H7 (cell line): ENCODE results near the gene LTO1. TPM values are rescaled to one million over a fixed set of nuclear protein-coding genes. Genes with fewer than 3 reads are reported as not detected.
A peak's percentile ranks its signal among the peaks of the same experiment; 100 is the strongest.

Experiments used
- DNase-seq: peaks from one replicate; pipeline ENCODE4 v3.0.0; 2012
- H3K27me3 ChIP-seq: 2 replicates; pipeline ENCODE4 v1.6.0; 2011; ENCODE audit warnings: mild to moderate bottlenecking, low read length; ENCODE audit not compliant: control insufficient read depth, insufficient read depth
- H3K36me3 ChIP-seq: replicated peaks from 2 replicates; pipeline ENCODE4 v1.5.1; 2011; ENCODE audit warnings: low read length; ENCODE audit not compliant: control insufficient read depth, insufficient read depth
- H3K4me3 ChIP-seq: 2 replicates; pipeline ENCODE4 v1.5.1; 2011; ENCODE audit warnings: low read depth, mild to moderate bottlenecking, control low read depth, low read length, moderate library complexity; ENCODE audit not compliant: insufficient read depth
- total RNA-seq: library from RNA; depleted of rRNA; stranded (reverse); fragments of >200 nt; shearing (Covaris generic); gene quantifications from 2 replicates; pipeline ENCODE4 v1.2.3, GENCODE V29; 2014

LTO1 gene
- total RNA-seq, 1 experiment from 2014 or later, result 12.3 TPM

DNA sequence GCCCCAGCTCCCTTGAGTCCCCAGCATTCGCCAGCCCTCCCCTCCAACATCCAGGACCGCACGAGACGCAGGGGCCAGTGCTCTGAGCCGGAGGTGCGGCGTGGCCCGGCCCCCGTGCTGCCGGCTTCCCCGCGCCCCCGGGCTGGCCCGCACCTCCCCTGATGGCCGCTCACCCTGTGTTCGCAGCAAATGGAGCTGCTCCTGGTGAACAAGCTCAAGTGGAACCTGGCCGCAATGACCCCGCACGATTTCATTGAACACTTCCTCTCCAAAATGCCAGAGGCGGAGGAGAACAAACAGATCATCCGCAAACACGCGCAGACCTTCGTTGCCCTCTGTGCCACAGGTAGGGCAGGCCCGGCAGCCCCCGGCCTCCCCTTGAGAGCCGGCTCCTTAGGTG is 31.5 kb downstream of the LTO1 start:
- Histone ChIP-seq H3K4me3 (peak overlapping the region; percentile 99), H3K36me3 (peaks cover 16% of the 10 kb centered on the region), H3K27me3 (peaks cover 4% of the 10 kb centered on the region)
- no peak for DNase-seq

DNA sequence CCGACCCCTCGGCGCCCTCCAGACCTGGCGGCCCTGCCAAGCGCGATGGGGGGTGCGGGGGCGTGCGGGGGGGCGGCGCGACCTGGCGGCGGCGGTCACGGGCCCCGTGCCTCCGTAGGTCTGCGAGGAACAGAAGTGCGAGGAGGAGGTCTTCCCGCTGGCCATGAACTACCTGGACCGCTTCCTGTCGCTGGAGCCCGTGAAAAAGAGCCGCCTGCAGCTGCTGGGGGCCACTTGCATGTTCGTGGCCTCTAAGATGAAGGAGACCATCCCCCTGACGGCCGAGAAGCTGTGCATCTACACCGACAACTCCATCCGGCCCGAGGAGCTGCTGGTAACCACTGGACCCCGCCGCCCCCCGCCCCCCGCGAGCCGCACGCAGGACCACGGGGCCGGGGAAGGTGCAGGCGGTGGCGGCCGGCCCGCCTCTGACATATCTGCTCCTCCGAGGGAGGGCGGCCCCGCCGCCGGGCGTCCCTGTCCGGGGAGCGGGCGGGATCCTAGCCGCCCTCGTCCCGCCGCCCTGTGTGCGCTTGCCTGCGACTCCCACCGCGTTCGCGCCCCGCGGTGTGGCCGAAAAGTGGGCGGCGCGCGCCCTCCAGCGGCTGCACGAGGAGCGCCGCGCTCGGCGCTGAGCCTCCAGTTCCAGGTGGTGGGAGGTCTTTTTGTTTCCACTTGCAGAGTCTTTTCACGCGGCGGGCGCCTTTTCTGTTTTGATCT is 32.1 kb downstream of the LTO1 start:
- Histone ChIP-seq H3K36me3 (peaks cover 14% of the 10 kb centered on the region), H3K27me3 (peaks cover 4% of the 10 kb centered on the region), H3K4me3 (peak overlapping the region; percentile 99)
- peak; percentile 95 for DNase-seq

DNA sequence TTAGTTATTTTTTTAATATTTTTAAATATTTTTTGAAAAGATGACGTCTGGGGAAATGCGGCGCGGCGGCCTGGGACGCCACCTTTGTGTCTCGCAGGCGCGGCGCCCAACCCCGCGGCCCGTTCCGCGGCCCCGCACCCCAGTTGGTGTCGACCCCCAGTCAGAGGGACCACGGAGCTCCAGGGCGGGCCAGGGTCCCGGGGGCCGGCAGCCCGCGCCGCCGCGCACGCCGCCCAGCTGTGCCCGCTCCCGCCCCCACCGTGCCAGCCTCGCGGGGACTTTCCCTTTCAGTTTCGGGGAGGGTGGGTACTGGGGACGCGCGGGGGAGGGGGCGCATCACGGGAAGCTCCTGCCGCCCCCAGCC is 32.6 kb downstream of the LTO1 start:
- Histone ChIP-seq H3K27me3 (peaks cover 8% of the 10 kb centered on the region), H3K36me3 (peaks cover 10% of the 10 kb centered on the region), H3K4me3 (peak overlapping the region; percentile 99)
- peak; percentile 83 for DNase-seq

DNA sequence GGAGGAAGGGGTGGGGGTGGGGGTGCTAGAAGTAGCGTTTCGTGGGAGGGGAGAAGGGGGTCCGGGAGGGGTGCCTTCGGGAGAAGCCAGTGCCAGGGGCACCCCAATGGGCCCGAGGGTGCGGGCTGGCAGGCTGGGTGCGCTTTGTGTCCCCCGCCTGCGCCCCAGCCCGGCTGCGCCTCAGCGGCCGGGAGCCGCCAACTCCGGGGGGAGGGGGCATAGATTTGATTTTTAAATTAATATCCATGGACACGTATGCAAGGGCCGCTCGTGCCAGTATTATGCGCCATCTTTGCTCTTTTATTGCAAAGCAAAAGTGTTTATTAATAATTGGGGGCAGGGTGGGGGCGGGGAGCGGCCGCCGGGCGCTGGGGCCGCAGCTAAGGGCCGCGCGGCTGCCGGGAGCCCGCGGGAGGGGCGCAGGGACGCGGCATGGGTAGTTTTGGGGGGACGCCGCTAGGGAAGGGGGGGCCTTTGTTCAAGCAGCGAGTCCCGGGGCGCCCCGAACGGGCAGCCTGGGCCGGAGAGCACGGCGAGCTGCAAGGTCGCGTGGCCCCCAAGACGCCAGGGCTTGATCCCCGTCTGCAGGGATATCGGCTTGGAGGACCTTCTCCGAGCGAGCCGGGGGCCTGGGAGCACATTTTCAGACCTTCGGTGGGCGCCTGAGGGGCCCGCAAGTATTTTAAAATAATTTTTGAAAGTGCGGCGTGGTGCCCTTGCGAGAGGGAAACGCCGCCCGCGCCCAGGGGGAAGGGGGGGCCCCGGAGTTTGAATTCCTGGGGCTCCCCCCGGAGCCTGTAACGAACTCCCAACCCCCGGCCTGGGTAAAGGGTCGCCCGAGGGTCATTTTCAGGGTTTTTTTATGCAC is 33.2 kb downstream of the LTO1 start:
- DNase-seq, result peak; percentile 71
- H3K27me3 ChIP-seq, result peaks cover 14% of the 10 kb centered on the region
- H3K36me3 ChIP-seq, result peaks cover 10% of the 10 kb centered on the region
- peak overlapping the region; percentile 99 for H3K4me3 ChIP-seq

DNA sequence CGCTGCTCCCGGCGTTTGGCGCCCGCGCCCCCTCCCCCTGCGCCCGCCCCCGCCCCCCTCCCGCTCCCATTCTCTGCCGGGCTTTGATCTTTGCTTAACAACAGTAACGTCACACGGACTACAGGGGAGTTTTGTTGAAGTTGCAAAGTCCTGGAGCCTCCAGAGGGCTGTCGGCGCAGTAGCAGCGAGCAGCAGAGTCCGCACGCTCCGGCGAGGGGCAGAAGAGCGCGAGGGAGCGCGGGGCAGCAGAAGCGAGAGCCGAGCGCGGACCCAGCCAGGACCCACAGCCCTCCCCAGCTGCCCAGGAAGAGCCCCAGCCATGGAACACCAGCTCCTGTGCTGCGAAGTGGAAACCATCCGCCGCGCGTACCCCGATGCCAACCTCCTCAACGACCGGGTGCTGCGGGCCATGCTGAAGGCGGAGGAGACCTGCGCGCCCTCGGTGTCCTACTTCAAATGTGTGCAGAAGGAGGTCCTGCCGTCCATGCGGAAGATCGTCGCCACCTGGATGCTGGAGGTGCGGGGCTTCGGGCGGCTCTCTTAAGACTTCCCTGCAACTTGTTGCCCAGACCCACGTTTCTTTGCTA is 34.1 kb downstream of the LTO1 start, which contains the start of gene CCND1:
Gene CCND1, plus strand, starts transcription at position 162 of the 587 bp plus-strand sequence. Its CDS starts 158 bp downstream, at position 320.
- DNase-seq, result peak; percentile 95
- Histone ChIP-seq H3K36me3 (peaks cover 10% of the 10 kb centered on the region), H3K27me3 (peaks cover 19% of the 10 kb centered on the region), H3K4me3 (peak within 1 kb of the TSS; percentile 99)

DNA sequence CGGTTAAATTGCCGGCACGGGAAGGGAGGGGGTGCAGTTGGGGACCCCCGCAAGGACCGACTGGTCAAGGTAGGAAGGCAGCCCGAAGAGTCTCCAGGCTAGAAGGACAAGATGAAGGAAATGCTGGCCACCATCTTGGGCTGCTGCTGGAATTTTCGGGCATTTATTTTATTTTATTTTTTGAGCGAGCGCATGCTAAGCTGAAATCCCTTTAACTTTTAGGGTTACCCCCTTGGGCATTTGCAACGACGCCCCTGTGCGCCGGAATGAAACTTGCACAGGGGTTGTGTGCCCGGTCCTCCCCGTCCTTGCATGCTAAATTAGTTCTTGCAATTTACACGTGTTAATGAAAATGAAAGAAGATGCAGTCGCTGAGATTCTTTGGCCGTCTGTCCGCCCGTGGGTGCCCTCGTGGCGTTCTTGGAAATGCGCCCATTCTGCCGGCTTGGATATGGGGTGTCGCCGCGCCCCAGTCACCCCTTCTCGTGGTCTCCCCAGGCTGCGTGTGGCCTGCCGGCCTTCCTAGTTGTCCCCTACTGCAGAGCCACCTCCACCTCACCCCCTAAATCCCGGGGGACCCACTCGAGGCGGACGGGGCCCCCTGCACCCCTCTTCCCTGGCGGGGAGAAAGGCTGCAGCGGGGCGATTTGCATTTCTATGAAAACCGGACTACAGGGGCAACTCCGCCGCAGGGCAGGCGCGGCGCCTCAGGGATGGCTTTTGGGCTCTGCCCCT is 34.7 kb downstream of the LTO1 start:
- H3K4me3 ChIP-seq, result peak overlapping the region; percentile 99
- DNase-seq, result peak; percentile 54
- peaks cover 7% of the 10 kb centered on the region for H3K36me3 ChIP-seq
- peaks cover 25% of the 10 kb centered on the region for H3K27me3 ChIP-seq

DNA sequence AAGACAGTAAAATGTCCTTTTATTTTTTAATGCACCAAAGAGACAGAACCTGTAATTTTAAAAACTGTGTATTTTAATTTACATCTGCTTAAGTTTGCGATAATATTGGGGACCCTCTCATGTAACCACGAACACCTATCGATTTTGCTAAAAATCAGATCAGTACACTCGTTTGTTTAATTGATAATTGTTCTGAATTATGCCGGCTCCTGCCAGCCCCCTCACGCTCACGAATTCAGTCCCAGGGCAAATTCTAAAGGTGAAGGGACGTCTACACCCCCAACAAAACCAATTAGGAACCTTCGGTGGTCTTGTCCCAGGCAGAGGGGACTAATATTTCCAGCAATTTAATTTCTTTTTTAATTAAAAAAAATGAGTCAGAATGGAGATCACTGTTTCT is 35.3 kb downstream of the LTO1 start:
- H3K36me3 ChIP-seq, result peaks cover 4% of the 10 kb centered on the region
- no peak for DNase-seq
- H3K4me3 ChIP-seq, result peak overlapping the region; percentile 99
- H3K27me3 ChIP-seq, result peaks cover 26% of the 10 kb centered on the region

DNA sequence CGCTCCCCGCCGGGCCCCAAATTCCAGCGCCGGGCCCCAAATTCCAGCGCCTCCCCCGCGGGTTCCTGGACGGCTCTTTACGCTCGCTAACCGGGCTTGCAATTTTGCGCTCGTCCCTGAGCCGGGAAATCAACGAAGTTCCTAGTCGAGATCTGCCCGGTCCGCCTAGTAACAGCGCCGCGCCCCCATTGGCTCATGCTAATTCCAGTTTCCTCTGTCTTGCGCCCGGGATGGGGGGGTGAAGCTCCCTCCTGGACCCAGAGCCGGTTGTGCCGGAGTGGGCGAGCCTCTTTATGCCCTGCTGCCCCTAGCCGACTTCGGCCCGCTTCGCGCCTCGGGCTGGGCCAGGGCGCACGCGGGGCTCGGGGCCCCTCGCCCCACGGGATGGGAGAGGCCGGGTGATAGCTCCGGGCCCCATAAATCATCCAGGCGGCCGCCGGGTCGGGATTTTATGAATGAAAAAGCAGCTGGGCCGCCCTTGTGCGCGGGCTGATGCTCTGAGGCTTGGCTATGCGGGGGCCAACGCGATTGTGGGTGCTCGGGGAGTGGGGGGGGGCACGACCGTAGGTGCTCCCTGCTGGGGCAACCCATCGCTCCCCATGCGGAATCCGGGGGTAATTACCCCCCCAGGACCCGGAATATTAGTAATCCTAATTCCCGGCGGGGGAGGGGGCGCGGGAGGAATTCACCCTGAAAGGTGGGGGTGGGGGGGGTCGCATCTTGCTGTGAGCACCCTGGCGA is 36.0 kb downstream of the LTO1 start:
- Histone ChIP-seq H3K36me3 (peaks cover under 1% of the 10 kb centered on the region; the same call in 1 of the 2 replicates), H3K4me3 (peak overlapping the region; percentile 99), H3K27me3 (peaks cover 26% of the 10 kb centered on the region)
- peak; percentile 97 for DNase-seq

DNA sequence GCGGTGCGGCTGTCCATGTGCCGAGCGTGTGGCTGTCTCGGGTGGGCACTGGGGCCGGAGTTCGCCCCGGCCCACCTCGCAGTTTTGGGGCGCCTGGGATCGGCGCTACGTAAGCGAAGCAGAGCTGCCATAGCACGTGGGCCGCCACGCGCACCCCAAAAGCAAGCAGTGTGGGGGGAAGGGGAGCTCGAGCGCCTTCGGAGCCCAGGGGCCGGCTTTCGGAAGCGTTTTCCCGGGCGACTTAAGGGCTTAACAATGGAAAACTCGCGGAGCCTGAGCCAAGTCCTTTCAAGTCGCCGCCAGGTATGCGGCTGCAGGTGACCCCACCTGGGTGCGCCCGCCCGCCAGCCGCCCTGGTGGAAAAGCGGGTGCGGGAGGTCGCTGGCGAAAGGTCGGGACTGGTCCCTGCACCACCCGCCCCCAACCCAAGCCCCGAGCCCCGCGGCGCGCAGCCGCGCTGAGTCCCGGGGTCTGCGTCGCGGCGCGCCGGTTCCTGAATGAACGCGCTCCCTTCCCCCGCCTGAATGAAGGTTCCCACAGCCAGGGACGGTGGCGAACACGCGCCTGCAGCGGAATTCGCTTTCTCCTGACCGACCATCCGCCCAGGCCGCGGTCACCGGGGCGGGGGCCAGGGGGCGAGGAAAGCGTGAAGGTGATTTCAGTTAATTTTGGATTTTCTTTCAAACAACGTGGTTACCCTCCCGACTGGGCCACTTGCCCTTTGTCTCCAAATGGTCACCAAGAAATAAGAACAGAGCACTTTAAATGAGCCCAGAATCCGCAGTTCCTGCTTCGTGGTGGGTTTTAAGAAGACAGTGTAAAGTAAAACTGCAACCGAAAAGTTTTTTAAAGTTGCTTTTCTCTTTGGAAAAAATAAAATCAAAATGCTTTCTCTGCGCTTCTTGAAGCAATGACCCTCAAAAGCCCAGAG is 36.9 kb downstream of the LTO1 start:
- peak overlapping the region; percentile 53 for H3K4me3 ChIP-seq
- DNase-seq, result peak; percentile 91
- H3K27me3 ChIP-seq, result peaks cover 26% of the 10 kb centered on the region
- H3K36me3 ChIP-seq, result no peaks in the 10 kb centered on the region

DNA sequence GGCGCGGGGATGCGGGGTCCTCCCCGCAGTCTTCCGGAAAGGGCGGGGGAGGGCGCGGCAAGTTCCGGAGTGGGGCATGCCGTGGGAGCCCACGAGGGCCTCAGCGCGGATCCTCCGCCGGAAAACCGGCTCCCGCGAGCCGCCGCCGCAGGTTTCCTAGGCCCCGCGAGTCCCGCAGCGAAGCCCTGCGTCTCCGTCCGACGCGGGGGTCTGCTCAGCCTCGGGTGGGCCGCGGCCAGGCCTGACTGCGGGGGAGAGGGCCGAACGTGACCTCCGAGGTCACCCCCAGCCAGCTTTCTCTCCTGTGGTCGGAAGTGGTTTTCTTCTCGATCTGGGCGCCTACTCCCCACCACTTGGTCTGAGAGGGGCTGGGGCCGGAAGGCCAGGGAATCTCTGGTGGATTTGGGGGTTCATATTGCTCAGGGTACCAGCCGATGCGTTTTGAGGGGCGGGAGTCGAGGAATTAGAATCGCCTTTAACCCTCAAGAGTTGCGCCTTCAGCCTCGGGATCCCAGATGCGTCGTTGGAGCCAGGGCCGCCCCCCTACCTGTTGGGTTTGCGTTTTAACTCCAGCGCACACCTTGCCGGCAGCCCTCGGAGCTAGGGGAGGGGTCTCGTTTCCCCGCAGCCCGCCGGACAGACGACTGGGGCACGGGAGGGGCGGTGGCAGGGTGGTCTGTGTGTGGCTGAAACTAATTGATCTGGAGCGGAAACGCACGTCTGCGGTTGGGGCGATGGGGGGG is 37.8 kb downstream of the LTO1 start:
- Histone ChIP-seq H3K4me3 (peak overlapping the region; percentile 53), H3K36me3 (no peaks in the 10 kb centered on the region), H3K27me3 (peaks cover 26% of the 10 kb centered on the region)
- DNase-seq, result peak; percentile 85

DNA sequence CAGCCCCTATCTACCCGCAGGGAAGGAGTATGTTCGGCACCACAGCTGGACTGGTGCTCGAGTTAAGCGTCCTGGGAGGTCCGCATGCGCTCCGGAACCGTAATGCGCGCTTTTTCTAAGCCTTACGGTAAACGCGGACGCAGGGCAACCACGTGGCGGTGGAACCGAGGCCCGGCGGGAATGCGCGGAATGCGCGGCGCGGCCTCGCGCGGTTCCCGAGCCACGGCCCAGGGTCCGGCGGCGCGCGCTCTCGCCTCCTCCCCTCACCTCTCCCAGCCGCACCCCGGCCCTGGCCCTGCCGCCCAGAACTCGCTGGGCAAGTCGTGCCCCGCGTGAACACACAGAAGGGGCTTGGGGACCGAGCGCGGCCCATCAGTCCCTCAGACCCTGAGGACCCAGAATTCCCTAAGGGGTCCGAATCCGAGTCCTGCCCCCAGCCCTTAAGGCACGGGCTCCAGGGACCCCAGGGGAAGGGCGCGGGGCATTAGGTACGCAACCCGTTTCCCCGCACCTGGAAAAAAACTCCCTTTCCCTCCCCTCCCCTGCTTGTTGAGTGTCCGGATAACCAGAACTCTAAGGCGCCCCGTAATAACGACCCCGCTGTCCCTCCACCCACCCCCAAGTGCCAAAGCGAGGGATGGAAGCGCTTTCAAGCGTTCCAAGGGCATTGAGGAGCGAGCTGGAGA is 38.5 kb downstream of the LTO1 start:
- Histone ChIP-seq H3K4me3 (peak overlapping the region; percentile 53), H3K36me3 (no peaks in the 10 kb centered on the region), H3K27me3 (peaks cover 23% of the 10 kb centered on the region)
- peak; percentile 91 for DNase-seq
